Panc1 (cell line): Measurements from ENCODE around the gene CBLL1. TPM values are rescaled to one million over a fixed set of nuclear protein-coding genes. Genes with fewer than 3 reads are reported as not detected.

Source experiments
- ATAC-seq: fragments of 200-7000 bp; cut with Tn5 transposase; 2 replicates; pipeline ENCODE4 v1.9.1; 2020; ENCODE audit warnings: mild to moderate bottlenecking, moderate library complexity
- BruUV-seq: library from RNA; stranded (reverse); fragments of 400-500 nt; replicated peaks from 2 replicates; lab custom pipeline; 2021; lab: Mats Ljungman, UMichigan
- CTCF ChIA-PET: fragments of 300-600 bp; sonication (Branson Sonifier 250); formaldehyde crosslinking; loops from one replicate; lab custom pipeline; 2022; ENCODE audit warnings: antibody characterized with exemption; lab: Charles Lee
- POLR2A ChIA-PET: fragments of 300-600 bp; sonication (Branson Sonifier 250); formaldehyde crosslinking; loops from one replicate; lab custom pipeline; 2022; ENCODE audit warnings: antibody characterized with exemption; lab: Charles Lee
- DNase-seq: peaks from one replicate; pipeline ENCODE4 v3.0.0-alpha.2; 2010; ENCODE audit warnings: low read depth, low spot score
- H3K27ac ChIP-seq: 2 replicates; pipeline ENCODE4 v1.5.1; 2011; ENCODE audit warnings: mild to moderate bottlenecking, low read length, inconsistent platforms
- H3K27me3 ChIP-seq: fragments of 200-500 bp; sonication (Bioruptor generic); 2 replicates; pipeline ENCODE4 v1.6.0; 2014; ENCODE audit warnings: low read length, inconsistent platforms; ENCODE audit not compliant: control insufficient read depth, insufficient read depth
- H3K36me3 ChIP-seq: fragments of 200-500 bp; sonication (Bioruptor generic); 2 replicates; pipeline ENCODE4 v1.5.1; 2014; ENCODE audit warnings: inconsistent platforms, mild to moderate bottlenecking, low read length, moderate library complexity; ENCODE audit not compliant: control insufficient read depth, insufficient read depth
- H3K4me1 ChIP-seq: 2 replicates; pipeline ENCODE4 v1.5.1; 2011; ENCODE audit warnings: inconsistent platforms, mild to moderate bottlenecking, low read length, moderate library complexity; ENCODE audit not compliant: control insufficient read depth, insufficient read depth
- H3K4me3 ChIP-seq, 2 experiments: 2 replicates each; pipeline ENCODE4 v1.5.1; 2011 to 2012; ENCODE audit warnings: low read depth in 2 of 2, low read length in 2 of 2, mild to moderate bottlenecking in 2 of 2, inconsistent platforms in 1 of 2, moderate library complexity in 1 of 2
- H3K9me3 ChIP-seq: fragments of 200-500 bp; sonication (Bioruptor generic); 2 replicates; pipeline ENCODE4 v1.5.1; 2014; ENCODE audit warnings: low read depth, mild to moderate bottlenecking, inconsistent platforms, low read length, moderate library complexity; ENCODE audit not compliant: control insufficient read depth, insufficient read depth
- CTCF ChIP-seq: fragments of 450-650 bp; IDR thresholded peaks from 2 replicates; pipeline ENCODE4 v1.5.1; 2017; ENCODE audit warnings: mild to moderate bottlenecking
- POLR2AphosphoS5 ChIP-seq: IDR thresholded peaks from 2 replicates; pipeline ENCODE4 v1.6.1; 2012; ENCODE audit warnings: mild to moderate bottlenecking, low read depth, low read length, moderate library complexity
- REST ChIP-seq, 2 experiments: IDR thresholded peaks; 2 replicates each; pipeline ENCODE4 v1.6.1; 2011 to 2012; ENCODE audit warnings: low read depth in 2 of 2, control low read depth in 1 of 2, low read length in 1 of 2, mild to moderate bottlenecking in 1 of 2, moderate library complexity in 1 of 2; ENCODE audit not compliant: insufficient read depth in 1 of 2
- SIN3A ChIP-seq: IDR thresholded peaks from 2 replicates; pipeline ENCODE4 v1.6.1; 2012; ENCODE audit warnings: low read depth, mild to moderate bottlenecking, low read length, moderate library complexity, borderline replicate concordance; ENCODE audit not compliant: insufficient read depth
- TCF7L2 ChIP-seq: IDR thresholded peaks from 2 replicates; pipeline ENCODE4 v1.6.1; 2011; ENCODE audit warnings: mild to moderate bottlenecking, low read depth, low read length, inconsistent platforms
- in situ Hi-C: cut with HindIII; loops from 2 replicates; pipeline ENCODE4 v1.10.0; 2016; ENCODE audit warnings: low sequenced_read_pairs, low pct_unique_long_range_greater_than_20kb
- intact Hi-C: fragments of 100-400 bp; cut with micrococcal nuclease; formaldehyde crosslinking; loops from one replicate; pipeline ENCODE4 v1.10.0; 2022; ENCODE audit not compliant: unreplicated experiment
- total RNA-seq: library from RNA; stranded (reverse); gene quantifications from one replicate; pipeline ENCODE4 v1.2.1, GENCODE V29; 2021; ENCODE audit not compliant: unreplicated experiment

CBLL1 gene
- total RNA-seq, 1 experiment from 2014 or later = 34.7 TPM

- no peak overlapping the region for H3K4me3 ChIP-seq
- H3K27me3 ChIP-seq = no peaks in the 10 kb centered on the region
- H3K9me3 ChIP-seq = no peaks in the 10 kb centered on the region
- H3K27ac ChIP-seq = no peak overlapping the region
- no peaks in the 10 kb centered on the region for H3K4me1 ChIP-seq
- DNase-seq = no peak
- ChIA-PET POLR2A (no interaction called here), CTCF (no interaction called here)
- in situ Hi-C loops = no loop called here
- intact Hi-C loops = no loop called here
- H3K36me3 ChIP-seq = peaks cover 82% of the 10 kb centered on the region
- ATAC-seq = no peak
- no TSS peak for BruUV-seq
- TF ChIP-seq CTCF = peak; percentile 12; the same call in 1 of the 2 replicates
- TF ChIP-seq SIN3A = no peak
Observed at GRCh38 chr7:107754642-107755041, 10.7 kb downstream of the CBLL1 start.

- POLR2A ChIA-PET = no interaction called here
- Histone ChIP-seq H3K27ac (no peak overlapping the region), H3K36me3 (peaks cover 54% of the 10 kb centered on the region), H3K4me3 (no peak overlapping the region), H3K4me1 (no peaks in the 10 kb centered on the region), H3K27me3 (no peaks in the 10 kb centered on the region), H3K9me3 (no peaks in the 10 kb centered on the region)
- in situ Hi-C loops = no loop called here
- TF ChIP-seq CTCF = no peak
- TF ChIP-seq REST (IDR thresholded peaks at IDR 0.05; ENCODE audit: insufficient read depth in 1 of 2, low read depth in 2 of 2, low read length in 1 of 2) = no peak
- TF ChIP-seq POLR2AphosphoS5 = no peak
- no peak for TF ChIP-seq TCF7L2
- no peak for TF ChIP-seq SIN3A
- intact Hi-C loops = no loop called here
- no TSS peak for BruUV-seq
- ATAC-seq (no peak), DNase-seq (no peak)
- CTCF ChIA-PET = no interaction called here
Observed at GRCh38 chr7:107758667-107759066, 14.7 kb downstream of the CBLL1 start.
